Measurements from ENCODE around the gene CFAP100.

Gene CFAP100
- total RNA-seq: 0 reads per million in 3 donors

GRCh38 chr3:126394179-126394976, at the start of gene CFAP100:
TSS of gene CFAP100 (plus strand) at chr3:126394909. CDS start at chr3:126396001, 1,092 bp downstream.
- Histone ChIP-seq H3K27ac (ENCODE audit: insufficient read depth, low read length, poor library complexity, severe bottlenecking) (no peak within 1 kb of the TSS), H3K4me3 (ENCODE audit: insufficient read depth, low read depth, low read length, poor library complexity, severe bottlenecking) (no peak within 1 kb of the TSS)
- no peak for DNase-seq

GRCh38 chr3:126345231-126345630, 49.5 kb upstream of the CFAP100 start:
- Histone ChIP-seq H3K27ac (ENCODE audit: insufficient read depth, low read length, poor library complexity, severe bottlenecking) (no peak overlapping the region), H3K4me1 (ENCODE audit: control insufficient read depth, insufficient read depth, low read length, poor library complexity, severe bottlenecking) (no peaks in the 10 kb centered on the region), H3K4me3 (ENCODE audit: insufficient read depth, low read depth, low read length, poor library complexity, severe bottlenecking) (no peak overlapping the region), H3K36me3 (ENCODE audit: control insufficient read depth, insufficient read depth, low read length) (no peaks in the 10 kb centered on the region), H3K27me3 (replicated peaks; ENCODE audit: control insufficient read depth, insufficient read depth, low read length, poor library complexity, severe bottlenecking) (no peaks in the 10 kb centered on the region), H3K9me3 (ENCODE audit: control insufficient read depth, low read length) (no peaks in the 10 kb centered on the region)
- no peak for DNase-seq

More at GRCh38 chr3:126394179-126394976, at the start of gene CFAP100:
- no peaks in the 10 kb centered on the region for H3K36me3 ChIP-seq (ENCODE audit: control insufficient read depth, insufficient read depth, low read length)
- no peaks in the 10 kb centered on the region for H3K4me1 ChIP-seq (ENCODE audit: control insufficient read depth, insufficient read depth, low read length, poor library complexity, severe bottlenecking)
- H3K9me3 ChIP-seq (ENCODE audit: control insufficient read depth, low read length): no peaks in the 10 kb centered on the region
- peaks cover 6% of the 10 kb centered on the region for H3K27me3 ChIP-seq (replicated peaks; ENCODE audit: control insufficient read depth, insufficient read depth, low read length, poor library complexity, severe bottlenecking)

- DNase-seq: no peak
- H3K27ac ChIP-seq (ENCODE audit: insufficient read depth, low read length, poor library complexity, severe bottlenecking): no peak overlapping the region
- no peaks in the 10 kb centered on the region for H3K4me1 ChIP-seq (ENCODE audit: control insufficient read depth, insufficient read depth, low read length, poor library complexity, severe bottlenecking)
- no peak overlapping the region for H3K4me3 ChIP-seq (ENCODE audit: insufficient read depth, low read depth, low read length, poor library complexity, severe bottlenecking)
- H3K36me3 ChIP-seq (ENCODE audit: control insufficient read depth, insufficient read depth, low read length): no peaks in the 10 kb centered on the region
- H3K9me3 ChIP-seq (ENCODE audit: control insufficient read depth, low read length): no peaks in the 10 kb centered on the region
- H3K27me3 ChIP-seq (replicated peaks; ENCODE audit: control insufficient read depth, insufficient read depth, low read length, poor library complexity, severe bottlenecking): no peaks in the 10 kb centered on the region
Observed at GRCh38 chr3:126345641-126346460, 48.9 kb upstream of the CFAP100 start.

DNA sequence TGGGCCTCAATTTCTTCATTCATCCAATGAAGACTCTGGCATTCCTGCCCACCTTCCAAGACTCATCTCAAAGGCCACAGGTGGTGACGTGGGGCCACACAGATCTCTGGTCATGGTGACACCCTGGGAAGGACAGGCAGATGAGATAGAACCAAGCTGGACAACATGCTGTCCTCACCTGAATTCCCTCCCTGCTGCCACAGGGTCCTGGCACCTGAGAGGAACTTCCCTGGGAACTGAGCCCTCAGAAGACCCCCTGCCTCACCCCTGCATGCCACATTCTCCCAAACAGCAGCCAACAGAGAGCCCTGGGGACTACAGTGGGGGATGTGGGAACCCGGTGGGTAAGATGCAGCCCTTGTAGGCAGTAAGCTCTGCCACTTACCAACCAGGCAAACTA, 48.2 kb upstream of the CFAP100 start:
- DNase-seq: no peak
- no peak overlapping the region for H3K27ac ChIP-seq (ENCODE audit: insufficient read depth, low read length, poor library complexity, severe bottlenecking)
- H3K27me3 ChIP-seq (replicated peaks; ENCODE audit: control insufficient read depth, insufficient read depth, low read length, poor library complexity, severe bottlenecking): no peaks in the 10 kb centered on the region
- H3K9me3 ChIP-seq (ENCODE audit: control insufficient read depth, low read length): no peaks in the 10 kb centered on the region
- no peaks in the 10 kb centered on the region for H3K4me1 ChIP-seq (ENCODE audit: control insufficient read depth, insufficient read depth, low read length, poor library complexity, severe bottlenecking)
- no peaks in the 10 kb centered on the region for H3K36me3 ChIP-seq (ENCODE audit: control insufficient read depth, insufficient read depth, low read length)
- H3K4me3 ChIP-seq (ENCODE audit: insufficient read depth, low read depth, low read length, poor library complexity, severe bottlenecking): no peak overlapping the region

DNA sequence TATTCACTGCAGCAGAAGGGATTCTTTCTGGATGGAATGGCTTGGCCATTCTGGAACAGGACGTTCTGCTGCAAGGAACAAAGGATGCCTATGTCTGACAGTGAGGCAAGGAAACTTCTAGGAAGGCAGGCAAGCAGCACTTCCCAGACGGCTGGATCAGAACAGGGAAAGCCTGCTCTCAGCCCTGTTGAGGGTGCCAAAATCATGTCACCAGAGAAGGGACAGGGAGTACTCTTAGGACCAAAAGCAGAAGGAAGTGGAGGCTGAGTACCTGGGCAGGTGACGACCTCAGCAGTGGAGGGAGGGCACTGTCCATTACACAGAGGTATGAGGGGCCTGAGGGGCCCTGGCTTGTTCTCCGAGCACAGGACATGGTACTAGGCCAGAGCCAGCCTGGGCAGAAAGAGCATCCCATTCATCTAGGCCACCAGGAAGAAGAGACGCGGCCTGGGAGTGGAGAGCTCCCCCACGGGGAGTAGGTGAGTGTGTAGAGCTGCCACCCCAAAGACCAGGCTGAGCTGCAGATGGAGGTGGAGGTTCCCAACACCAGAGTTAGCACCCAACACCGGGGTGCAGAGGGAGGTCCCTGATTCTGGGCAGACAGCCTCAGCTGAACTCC, 47.1 kb upstream of the CFAP100 start:
- H3K27me3 ChIP-seq (replicated peaks; ENCODE audit: control insufficient read depth, insufficient read depth, low read length, poor library complexity, severe bottlenecking): no peaks in the 10 kb centered on the region
- H3K4me3 ChIP-seq (ENCODE audit: insufficient read depth, low read depth, low read length, poor library complexity, severe bottlenecking): no peak overlapping the region
- no peaks in the 10 kb centered on the region for H3K9me3 ChIP-seq (ENCODE audit: control insufficient read depth, low read length)
- DNase-seq: no peak
- H3K36me3 ChIP-seq (ENCODE audit: control insufficient read depth, insufficient read depth, low read length): no peaks in the 10 kb centered on the region
- no peaks in the 10 kb centered on the region for H3K4me1 ChIP-seq (ENCODE audit: control insufficient read depth, insufficient read depth, low read length, poor library complexity, severe bottlenecking)
- no peak overlapping the region for H3K27ac ChIP-seq (ENCODE audit: insufficient read depth, low read length, poor library complexity, severe bottlenecking)

DNA sequence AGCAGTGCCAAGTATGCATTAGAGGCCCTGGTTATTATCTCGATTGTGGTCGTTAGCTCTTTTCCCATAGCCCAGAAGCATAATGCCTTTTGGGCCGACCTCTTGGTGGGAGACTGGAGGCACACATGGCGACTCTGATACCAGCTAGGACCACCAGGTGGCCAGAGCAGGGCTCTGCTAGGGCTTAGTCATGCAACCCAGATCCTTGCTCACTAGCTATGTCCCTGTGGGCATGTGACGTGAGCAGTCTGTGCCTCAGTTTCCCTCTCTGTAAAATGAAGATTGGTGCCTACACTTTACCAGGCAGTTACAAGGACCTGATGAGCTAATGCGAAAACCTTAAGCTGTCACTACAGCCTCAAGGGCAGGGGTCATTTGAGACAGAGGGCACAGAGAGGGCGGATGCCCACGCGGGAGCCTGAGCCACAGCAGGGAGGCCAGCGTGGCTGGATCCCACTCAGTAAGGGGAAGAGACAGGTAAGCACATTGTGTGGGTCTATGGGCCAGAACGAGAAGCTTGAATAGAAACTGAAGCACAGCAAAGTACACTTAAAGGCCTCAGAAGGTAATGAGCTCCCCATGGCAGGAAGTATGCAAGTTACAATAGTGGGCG, 46.3 kb upstream of the CFAP100 start:
- DNase-seq: no peak
- H3K36me3 ChIP-seq (ENCODE audit: control insufficient read depth, insufficient read depth, low read length): no peaks in the 10 kb centered on the region
- no peaks in the 10 kb centered on the region for H3K27me3 ChIP-seq (replicated peaks; ENCODE audit: control insufficient read depth, insufficient read depth, low read length, poor library complexity, severe bottlenecking)
- no peak overlapping the region for H3K27ac ChIP-seq (ENCODE audit: insufficient read depth, low read length, poor library complexity, severe bottlenecking)
- H3K4me1 ChIP-seq (ENCODE audit: control insufficient read depth, insufficient read depth, low read length, poor library complexity, severe bottlenecking): no peaks in the 10 kb centered on the region
- no peak overlapping the region for H3K4me3 ChIP-seq (ENCODE audit: insufficient read depth, low read depth, low read length, poor library complexity, severe bottlenecking)
- H3K9me3 ChIP-seq (ENCODE audit: control insufficient read depth, low read length): no peaks in the 10 kb centered on the region

- DNase-seq: no peak
- H3K36me3 ChIP-seq (ENCODE audit: control insufficient read depth, insufficient read depth, low read length): no peaks in the 10 kb centered on the region
- no peaks in the 10 kb centered on the region for H3K4me1 ChIP-seq (ENCODE audit: control insufficient read depth, insufficient read depth, low read length, poor library complexity, severe bottlenecking)
- no peak overlapping the region for H3K4me3 ChIP-seq (ENCODE audit: insufficient read depth, low read depth, low read length, poor library complexity, severe bottlenecking)
- H3K9me3 ChIP-seq (ENCODE audit: control insufficient read depth, low read length): no peaks in the 10 kb centered on the region
- no peak overlapping the region for H3K27ac ChIP-seq (ENCODE audit: insufficient read depth, low read length, poor library complexity, severe bottlenecking)
- H3K27me3 ChIP-seq (replicated peaks; ENCODE audit: control insufficient read depth, insufficient read depth, low read length, poor library complexity, severe bottlenecking): no peaks in the 10 kb centered on the region
Observed at GRCh38 chr3:126349071-126349470, 45.6 kb upstream of the CFAP100 start.

DNA sequence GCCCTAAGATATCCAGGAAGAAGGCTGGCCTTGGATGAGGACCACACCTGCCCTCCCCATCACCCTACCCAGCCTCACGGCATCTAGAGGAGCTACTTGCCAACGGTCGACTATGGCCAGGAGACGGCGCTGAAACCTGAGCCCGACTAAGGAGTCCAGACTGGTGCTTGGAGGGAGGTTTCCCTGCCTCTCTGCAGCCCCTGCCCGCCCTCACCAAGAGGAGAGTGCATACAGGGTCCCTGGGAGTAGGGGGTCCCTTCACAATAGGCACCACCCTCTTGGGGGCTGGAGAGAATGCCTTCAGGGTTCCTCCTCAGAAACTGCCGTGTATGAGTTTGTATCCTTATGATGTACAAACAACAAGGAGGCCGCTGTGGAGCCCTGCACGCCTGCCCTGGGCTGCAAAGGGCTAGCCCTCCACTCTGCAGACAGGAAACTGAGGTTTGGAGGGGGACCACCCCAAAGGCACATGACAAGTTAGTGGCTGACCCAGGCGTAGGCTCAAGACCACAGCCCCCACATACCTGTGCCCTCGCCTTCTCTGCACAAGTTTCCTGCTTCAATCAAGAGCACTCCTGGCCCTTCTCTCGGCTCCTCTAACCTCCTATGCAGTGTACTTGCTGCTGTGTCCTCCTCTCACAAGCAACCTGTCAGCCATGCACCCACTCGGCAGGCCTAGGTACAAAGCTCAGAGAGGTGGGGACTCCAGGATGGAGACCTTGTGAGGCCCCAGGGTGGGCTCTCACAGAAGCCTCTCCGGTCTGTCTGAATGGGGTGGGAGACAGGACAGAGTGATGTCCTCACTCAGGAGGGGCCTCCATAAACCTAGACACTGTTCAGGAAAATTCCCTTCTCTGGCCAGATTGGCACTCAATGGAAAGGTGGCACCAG, 44.9 kb upstream of the CFAP100 start:
- no peak for DNase-seq
- Histone ChIP-seq H3K27me3 (replicated peaks; ENCODE audit: control insufficient read depth, insufficient read depth, low read length, poor library complexity, severe bottlenecking) (no peaks in the 10 kb centered on the region), H3K9me3 (ENCODE audit: control insufficient read depth, low read length) (no peaks in the 10 kb centered on the region), H3K4me3 (ENCODE audit: insufficient read depth, low read depth, low read length, poor library complexity, severe bottlenecking) (no peak overlapping the region), H3K36me3 (ENCODE audit: control insufficient read depth, insufficient read depth, low read length) (no peaks in the 10 kb centered on the region), H3K27ac (ENCODE audit: insufficient read depth, low read length, poor library complexity, severe bottlenecking) (no peak overlapping the region), H3K4me1 (ENCODE audit: control insufficient read depth, insufficient read depth, low read length, poor library complexity, severe bottlenecking) (no peaks in the 10 kb centered on the region)

GRCh38 chr3:126350502-126351085, 44.1 kb upstream of the CFAP100 start:
- no peaks in the 10 kb centered on the region for H3K36me3 ChIP-seq (ENCODE audit: control insufficient read depth, insufficient read depth, low read length)
- H3K27ac ChIP-seq (ENCODE audit: insufficient read depth, low read length, poor library complexity, severe bottlenecking): no peak overlapping the region
- H3K9me3 ChIP-seq (ENCODE audit: control insufficient read depth, low read length): no peaks in the 10 kb centered on the region
- H3K27me3 ChIP-seq (replicated peaks; ENCODE audit: control insufficient read depth, insufficient read depth, low read length, poor library complexity, severe bottlenecking): peaks cover 5% of the 10 kb centered on the region
- H3K4me3 ChIP-seq (ENCODE audit: insufficient read depth, low read depth, low read length, poor library complexity, severe bottlenecking): no peak overlapping the region
- peaks cover 1% of the 10 kb centered on the region for H3K4me1 ChIP-seq (ENCODE audit: control insufficient read depth, insufficient read depth, low read length, poor library complexity, severe bottlenecking)
- no peak for DNase-seq
